H1 (cell line): Measurements from ENCODE around the gene FOSB. TPM values are rescaled to one million over a fixed set of nuclear protein-coding genes. Genes with fewer than 3 reads are reported as not detected.
A peak's percentile ranks its signal among the peaks of the same experiment; 100 is the strongest.

Experiments
- CTCF ChIA-PET: fragments of 300-600 bp; sonication (Branson Sonifier 250); formaldehyde crosslinking; loops from one replicate; lab custom pipeline; 2021; ENCODE audit not compliant: partially characterized antibody; lab: Charles Lee
- POLR2A ChIA-PET: fragments of 300-600 bp; sonication (Branson Sonifier 250); formaldehyde crosslinking; loops from one replicate; lab custom pipeline; 2021; ENCODE audit warnings: inconsistent platforms; ENCODE audit not compliant: partially characterized antibody; lab: Charles Lee
- DNase-seq, 2 experiments: peaks; one replicate each; pipeline versions ENCODE4 v3.0.0 to v3.0.0-alpha.2; 2010 to 2022; ENCODE audit warnings: low spot score in 2 of 2, low read depth in 1 of 2, mixed read lengths in 1 of 2
- FAIRE-seq: peaks from 2 replicates; lab custom pipeline; 2011; peaks lifted over from hg19 to GRCh38; lab: Jason Lieb, UNC
- H2AFZ ChIP-seq: 2 replicates; pipeline ENCODE4 v1.8.1; 2012; ENCODE audit warnings: low read length, inconsistent platforms
- H2AK5ac ChIP-seq: 2 replicates; pipeline ENCODE4 v1.6.1; 2013; ENCODE audit warnings: low read depth, low read length
- H2BK120ac ChIP-seq: replicated peaks from 2 replicates; pipeline ENCODE3; 2013; ENCODE audit warnings: low read depth, low read length, inconsistent platforms
- H2BK12ac ChIP-seq: 2 replicates; pipeline ENCODE4 v1.6.1; 2013; ENCODE audit warnings: low read depth, low read length
- H2BK15ac ChIP-seq: 2 replicates; pipeline ENCODE4 v1.6.1; 2013; ENCODE audit warnings: low read length
- H2BK20ac ChIP-seq: 2 replicates; pipeline ENCODE4 v1.6.1; 2013; ENCODE audit warnings: low read length
- H2BK5ac ChIP-seq: 2 replicates; pipeline ENCODE4 v1.6.1; 2013; ENCODE audit warnings: low read depth, low read length
- H3K14ac ChIP-seq: 2 replicates; pipeline ENCODE4 v1.6.1; 2013; ENCODE audit warnings: inconsistent platforms; ENCODE audit not compliant: insufficient read length
- H3K18ac ChIP-seq: 2 replicates; pipeline ENCODE4 v1.6.1; 2013; ENCODE audit warnings: low read length; ENCODE audit errors: extremely low read depth
- H3K23ac ChIP-seq: 2 replicates; pipeline ENCODE4 v1.6.1; 2013; ENCODE audit warnings: inconsistent platforms; ENCODE audit not compliant: insufficient read length
- H3K23me2 ChIP-seq: 2 replicates; pipeline ENCODE4 v1.6.1; 2013; ENCODE audit warnings: low read depth, low read length
- H3K27ac ChIP-seq: 2 replicates; pipeline ENCODE4 v1.6.1; 2011; ENCODE audit warnings: low read depth, low read length, inconsistent platforms
- H3K27me3 ChIP-seq, 4 experiments: replicated peaks in 1 of 4; 1 replicate in 1 of 4; 2 replicates in 3 of 4; pipeline versions ENCODE4 v1.6.1 to v1.8.1; 2011 to 2013; ENCODE audit warnings: low read length in 3 of 4, mild to moderate bottlenecking in 3 of 4, inconsistent platforms in 2 of 4, mixed read lengths in 2 of 4, moderate library complexity in 1 of 4; ENCODE audit not compliant: control insufficient read depth in 3 of 4, insufficient read depth in 3 of 4; ENCODE audit errors: extremely low read depth in 1 of 4
- H3K36me3 ChIP-seq, 4 experiments: 2 replicates each; pipeline versions ENCODE4 v1.6.1 to v1.8.1; 2011 to 2013; ENCODE audit warnings: mild to moderate bottlenecking in 4 of 4, low read length in 3 of 4, moderate library complexity in 2 of 4, control low read depth in 1 of 4, inconsistent platforms in 1 of 4; ENCODE audit not compliant: insufficient read depth in 4 of 4, control insufficient read depth in 2 of 4
- H3K4ac ChIP-seq: replicated peaks from 2 replicates; pipeline ENCODE3; 2013; ENCODE audit warnings: low read length, low read depth, mixed read lengths, inconsistent platforms; ENCODE audit not compliant: insufficient read length
- H3K4me1 ChIP-seq, 4 experiments: replicated peaks in 1 of 4; 1 replicate in 1 of 4; 2 replicates in 3 of 4; pipeline versions ENCODE4 v1.6.1 to v1.8.1; 2011 to 2013; ENCODE audit warnings: low read length in 3 of 4, inconsistent platforms in 2 of 4, mixed read lengths in 1 of 4; ENCODE audit not compliant: insufficient read depth in 4 of 4, control insufficient read depth in 3 of 4
- H3K4me2 ChIP-seq, 2 experiments: 2 replicates each; pipeline versions ENCODE4 v1.6.1 to v1.8.1; 2011 to 2013; ENCODE audit warnings: low read depth in 2 of 2, low read length in 2 of 2, control low read depth in 1 of 2, inconsistent platforms in 1 of 2, mild to moderate bottlenecking in 1 of 2; ENCODE audit not compliant: insufficient read depth in 1 of 2
- H3K4me3 ChIP-seq, 4 experiments: fragments of 200-600, 300-600 bp in 1 of 4; sonication (generic), shearing (Covaris generic), sonication (Bioruptor Twin) in 1 of 4; 2 replicates each; pipeline versions ENCODE4 v1.5.1 to v1.8.1; 2011 to 2016; ENCODE audit warnings: low read length in 4 of 4, low read depth in 3 of 4, control low read depth in 2 of 4, inconsistent platforms in 2 of 4, mild to moderate bottlenecking in 2 of 4, mixed read lengths in 1 of 4, moderate library complexity in 1 of 4; ENCODE audit not compliant: insufficient read depth in 2 of 4; ENCODE audit errors: extremely low read depth in 1 of 4
- H3K56ac ChIP-seq: replicated peaks from 2 replicates; pipeline ENCODE3; 2013; ENCODE audit warnings: low read depth, mild to moderate bottlenecking, mixed read lengths, low read length, inconsistent platforms; ENCODE audit not compliant: insufficient read length
- H3K79me1 ChIP-seq: 2 replicates; pipeline ENCODE4 v1.6.1; 2013; ENCODE audit warnings: low read depth, low read length, control low read depth
- H3K79me2 ChIP-seq, 2 experiments: 2 replicates each; pipeline versions ENCODE4 v1.6.1 to v1.8.1; 2012 to 2013; ENCODE audit warnings: low read length in 2 of 2, mild to moderate bottlenecking in 2 of 2, inconsistent platforms in 1 of 2; ENCODE audit not compliant: insufficient read depth in 2 of 2, control insufficient read depth in 1 of 2
- H3K9ac ChIP-seq, 4 experiments: replicated peaks in 1 of 4; 1 replicate in 1 of 4; 2 replicates in 3 of 4; pipeline versions ENCODE4 v1.6.1 to v1.8.1; 2011 to 2013; ENCODE audit warnings: low read depth in 3 of 4, low read length in 3 of 4, control low read depth in 2 of 4, mild to moderate bottlenecking in 2 of 4, moderate library complexity in 2 of 4, inconsistent platforms in 1 of 4; ENCODE audit errors: extremely low read depth in 1 of 4
- H3K9me3 ChIP-seq, 2 experiments: 2 replicates each; pipeline versions ENCODE4 v1.6.1 to v1.8.1; 2012 to 2013; ENCODE audit warnings: mild to moderate bottlenecking in 2 of 2, moderate library complexity in 2 of 2, control low read depth in 1 of 2, inconsistent platforms in 1 of 2, low read depth in 1 of 2, low read length in 1 of 2, mixed read lengths in 1 of 2; ENCODE audit not compliant: insufficient read depth in 2 of 2
- H4K20me1 ChIP-seq, 2 experiments: replicated peaks in 1 of 2; 2 replicates each; pipeline versions ENCODE3 to v1.8.1; 2011 to 2013; ENCODE audit warnings: inconsistent platforms in 2 of 2, low read length in 2 of 2, mild to moderate bottlenecking in 1 of 2; ENCODE audit not compliant: insufficient read depth in 2 of 2, control insufficient read depth in 1 of 2
- H4K5ac ChIP-seq: 2 replicates; pipeline ENCODE4 v1.6.1; 2013; ENCODE audit warnings: low read length, low read depth, mixed read lengths, inconsistent platforms; ENCODE audit not compliant: insufficient read length
- H4K8ac ChIP-seq: 2 replicates; pipeline ENCODE4 v1.8.0; 2013; ENCODE audit warnings: mild to moderate bottlenecking, moderate library complexity, low read length, inconsistent platforms; ENCODE audit not compliant: insufficient read depth; ENCODE audit errors: extremely low read depth
- H4K91ac ChIP-seq: replicated peaks from 2 replicates; pipeline ENCODE3; 2013; ENCODE audit warnings: low read length, mixed read lengths, inconsistent platforms; ENCODE audit not compliant: insufficient read length
- ASH2L ChIP-seq: fragments of 200-600, 300-600 bp; sonication (generic); IDR thresholded peaks from one replicate; pipeline ENCODE4 v1.7.1; 2017; ENCODE audit warnings: low read length
- CBX5 ChIP-seq: fragments of 300-800, 300-1000 bp; sonication (generic); IDR thresholded peaks from 2 replicates; pipeline ENCODE4 v1.7.1; 2016; ENCODE audit warnings: antibody characterized with exemption, low read length, low read depth
- CREB1 ChIP-seq: IDR thresholded peaks from 2 replicates; pipeline ENCODE4 v1.6.1; 2012; ENCODE audit warnings: inconsistent platforms
- EGR1 ChIP-seq: IDR thresholded peaks from 2 replicates; pipeline ENCODE4 v1.6.1; 2011; ENCODE audit warnings: low read depth, low read length, borderline replicate concordance
- EP300 ChIP-seq, 2 experiments: IDR thresholded peaks; 1 replicate in 1 of 2; 2 replicates in 1 of 2; pipeline ENCODE4 v1.6.1; 2011 to 2012; ENCODE audit warnings: low read depth in 2 of 2, low read length in 2 of 2, mild to moderate bottlenecking in 2 of 2, borderline replicate concordance in 1 of 2, inconsistent platforms in 1 of 2, moderate library complexity in 1 of 2
- NANOG ChIP-seq: IDR thresholded peaks from 2 replicates; pipeline ENCODE4 v1.6.1; 2011; ENCODE audit warnings: low read length, low read depth, mild to moderate bottlenecking, inconsistent platforms; ENCODE audit not compliant: insufficient read depth, poor library complexity, severe bottlenecking
- PHF8 ChIP-seq: fragments of 200-600 bp; sonication (generic); conservative IDR thresholded peaks from 2 replicates; pipeline ENCODE4 v1.7.1; 2012; ENCODE audit warnings: low read depth, mild to moderate bottlenecking, inconsistent platforms, low read length, moderate library complexity
- POLR2AphosphoS5 ChIP-seq: IDR thresholded peaks from 2 replicates; pipeline ENCODE4 v1.6.1; 2011; ENCODE audit warnings: low read depth, low read length
- POU5F1 ChIP-seq: IDR thresholded peaks from 2 replicates; pipeline ENCODE4 v1.6.1; 2011; ENCODE audit warnings: low read depth, mild to moderate bottlenecking, low read length, moderate library complexity
- SP2 ChIP-seq: IDR thresholded peaks from 2 replicates; pipeline ENCODE4 v1.6.1; 2012; ENCODE audit warnings: mild to moderate bottlenecking, low read length, inconsistent platforms
- TCF12 ChIP-seq: IDR thresholded peaks from 2 replicates; pipeline ENCODE4 v1.6.1; 2011; ENCODE audit warnings: low read depth, mild to moderate bottlenecking, low read length
- YY1 ChIP-seq: IDR thresholded peaks from 2 replicates; pipeline ENCODE4 v1.6.1; 2011; ENCODE audit warnings: low read depth, mild to moderate bottlenecking, low read length
- WGBS, 2 experiments: shearing (Covaris generic) in 1 of 2; methylation state at CpG; one replicate each; pipeline versions ENCODE4 v1.1.6 to v1.1.7; 2013 to 2015; ENCODE audit warnings: low lambda C conversion rate in 2 of 2, mixed read lengths in 2 of 2, inconsistent platforms in 1 of 2, low coverage in 1 of 2, missing lambda C conversion rate in 1 of 2; ENCODE audit not compliant: insufficient replicate concordance in 2 of 2, insufficient coverage in 1 of 2, insufficient read length in 1 of 2; ENCODE audit errors: extremely low coverage in 1 of 2, missing lambda C conversion rate in 1 of 2; 5-methylcytosine and 5-hydroxymethylcytosine counted together
- polyA plus RNA-seq, 7 experiments: library from polyadenylated mRNA; depleted of rRNA in 3 of 7; stranded (reverse) in 5 of 7; unstranded in 2 of 7; fragments of >200 nt in 5 of 7; fragments of 200-250 nt in 2 of 7; gene quantifications; 1 replicate in 5 of 7; 2 replicates in 1 of 7; 4 replicates in 1 of 7; pipeline versions ENCODE4 v1.2.1 to v1.2.3, GENCODE V29; 2011 to 2013; ENCODE audit warnings: missing spikeins in 2 of 7, mixed read lengths in 2 of 7
- total RNA-seq: library from RNA; stranded (reverse); fragmentation: NEBNext Ultra II Directional; extraction: Animal tissue kit (Norgen Biotek cat#: 25700); gene quantifications from 2 replicates; pipeline ENCODE4 v1.2.1, GENCODE V29; 2021

Gene FOSB
- total and polyA plus RNA-seq, 2 of the 8 experiments (the other 6 are each of a cell fraction or from before 2014, with no cell fraction given) = 0.44 to 2.7 TPM

- Histone ChIP-seq H2BK120ac (no peak overlapping the region), H2BK5ac (no peak overlapping the region), H3K4me2 (no peak overlapping the region; a peak in 1 of 4 replicates), H3K56ac (no peak overlapping the region), H2BK12ac (no peak overlapping the region), H3K36me3 (no peaks in the 10 kb centered on the region), H4K8ac (no peak overlapping the region), H3K27me3 (peaks cover 0 to 19% (median 14%) of the 10 kb centered on the region in 4 experiments; a peak in 6 of 7 replicates), H3K27ac (no peak overlapping the region), H3K18ac (no peak overlapping the region), H2BK15ac (no peak overlapping the region), H4K91ac (no peak overlapping the region), H3K4me3 (no peak overlapping the region), H3K79me1 (no peaks in the 10 kb centered on the region), H2AK5ac (0 out of 2 replicates have a peak overlapping the region, but pooled peaks have one; percentile 17), H3K9ac (no peak overlapping the region), H3K9me3 (no peaks in the 10 kb centered on the region), H3K23ac (no peak overlapping the region), H4K5ac (no peak overlapping the region), H3K14ac (no peak overlapping the region), H3K23me2 (peaks cover 16% of the 10 kb centered on the region), H4K20me1 (no peaks in the 10 kb centered on the region), H3K79me2 (no peaks in the 10 kb centered on the region), H3K4ac (no peak overlapping the region), H2BK20ac (no peak overlapping the region), H3K4me1 (peaks cover 4 to 13% (median 7%) of the 10 kb centered on the region in 4 experiments; a peak in 6 of 7 replicates), H2AFZ (no peak overlapping the region)
- DNase-seq (no peak), FAIRE-seq (no peak)
- ChIA-PET CTCF (interaction anchor here (0.5 to 6.3 kb wide), 10 partner anchors 9 to 838 kb away, joined by 3 to 145 read pairs (median 7); no protein-coding TSS in a partner anchor), POLR2A (interaction anchor here (1.3 to 2.1 kb wide), 4 partner anchors 10 to 80 kb away, joined by 4 to 11 read pairs (median 6); partner anchors contain the start of gene FOSB)
- WGBS, 2 experiments = 78% methylated on average over 7 of the region's 7 CpGs; no CpG with 5 or more reads in 1 of the 2 experiments
- TF ChIP-seq POLR2AphosphoS5 (no peak), CBX5 (no peak), EP300 (IDR thresholded peaks at IDR 0.05; ENCODE audit: borderline replicate concordance in 1 of 2, low read depth in 2 of 2, low read length in 2 of 2) (no peak), PHF8 (no peak), SP2 (no peak), NANOG (no peak), ASH2L (no peak), POU5F1 (no peak), YY1 (no peak), TCF12 (no peak), CREB1 (no peak), EGR1 (no peak)
- TF ChIP-seq, all 59 proteins: peak for 0
These were observed 18.9 kb upstream of the FOSB start for GRCh38 chr19:45448887-45449299.
